GM18861 (cell line): ENCODE results near the gene METRN.

Source experiments
- ATAC-seq: cut with Tn5 transposase; IDR thresholded peaks from one replicate; pipeline ENCODE4 v1.9.1; 2021; ENCODE audit not compliant: unreplicated experiment

The METRN gene

DNA sequence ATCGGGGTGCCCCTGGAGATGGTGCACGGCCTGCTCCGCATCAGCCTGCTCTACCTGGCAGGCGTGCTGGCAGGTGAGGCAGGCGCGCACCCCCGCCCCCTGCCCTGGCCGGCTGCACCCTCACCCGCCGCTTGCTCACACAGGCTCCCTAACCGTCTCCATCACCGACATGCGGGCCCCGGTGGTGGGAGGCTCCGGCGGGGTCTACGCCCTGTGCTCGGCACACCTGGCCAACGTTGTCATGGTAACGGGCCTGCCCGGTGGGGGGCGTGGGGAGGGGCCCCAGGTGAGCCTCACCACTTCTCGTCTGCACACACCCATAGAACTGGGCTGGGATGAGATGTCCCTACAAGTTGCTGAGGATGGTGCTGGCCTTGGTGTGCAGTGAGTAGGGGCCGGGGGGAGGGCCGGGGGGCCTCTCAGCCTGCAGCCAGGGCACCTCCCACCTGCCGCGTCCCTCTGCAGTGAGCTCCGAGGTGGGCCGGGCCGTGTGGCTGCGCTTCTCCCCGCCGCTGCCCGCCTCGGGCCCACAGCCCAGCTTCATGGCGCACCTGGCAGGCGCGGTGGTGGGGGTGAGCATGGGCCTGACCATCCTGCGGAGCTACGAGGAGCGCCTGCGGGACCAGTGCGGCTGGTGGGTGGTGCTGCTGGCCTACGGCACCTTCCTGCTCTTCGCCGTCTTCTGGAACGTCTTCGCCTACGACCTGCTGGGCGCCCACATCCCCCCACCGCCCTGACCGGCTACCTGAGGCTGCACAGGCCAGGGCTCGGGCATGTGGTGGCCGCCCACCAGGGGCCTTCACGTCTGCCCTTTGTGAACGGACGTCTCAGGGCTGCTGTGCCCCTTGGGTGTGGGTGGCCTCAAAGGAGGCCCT, 37.4 kb upstream of the METRN start:
- ATAC-seq = no peak

DNA sequence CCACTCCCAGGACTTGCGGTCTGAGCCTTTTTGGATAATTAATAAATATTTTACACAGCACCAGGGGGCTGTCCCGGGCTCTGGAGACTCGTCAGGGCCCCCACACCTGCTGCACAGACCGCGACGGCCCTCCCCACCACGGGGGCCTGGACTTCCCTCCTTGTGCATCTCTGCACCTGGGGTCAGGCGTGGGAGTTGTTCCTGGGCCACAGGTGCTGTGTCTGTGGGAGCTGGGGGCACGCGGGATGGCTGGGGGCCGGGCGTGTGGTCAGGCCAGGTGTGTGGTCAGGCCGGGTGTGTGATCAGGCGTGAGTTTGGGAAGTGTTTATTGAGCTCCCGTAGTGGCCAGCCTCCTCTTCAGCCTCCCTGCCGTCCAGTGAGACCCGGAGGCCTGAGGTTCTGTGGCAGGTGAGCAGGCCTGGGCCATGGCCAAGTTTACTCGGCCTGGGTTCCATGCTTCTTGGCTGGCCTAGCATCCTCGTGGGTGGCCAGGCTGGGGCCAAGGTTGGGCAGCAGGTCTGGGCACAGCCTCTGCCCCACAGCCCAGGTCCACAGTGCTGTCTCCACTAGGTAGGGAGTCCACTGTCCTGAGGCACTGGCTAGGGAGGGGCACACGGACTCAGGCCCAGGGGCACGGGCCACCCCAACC, 36.6 kb upstream of the METRN start:
- no peak for ATAC-seq

DNA sequence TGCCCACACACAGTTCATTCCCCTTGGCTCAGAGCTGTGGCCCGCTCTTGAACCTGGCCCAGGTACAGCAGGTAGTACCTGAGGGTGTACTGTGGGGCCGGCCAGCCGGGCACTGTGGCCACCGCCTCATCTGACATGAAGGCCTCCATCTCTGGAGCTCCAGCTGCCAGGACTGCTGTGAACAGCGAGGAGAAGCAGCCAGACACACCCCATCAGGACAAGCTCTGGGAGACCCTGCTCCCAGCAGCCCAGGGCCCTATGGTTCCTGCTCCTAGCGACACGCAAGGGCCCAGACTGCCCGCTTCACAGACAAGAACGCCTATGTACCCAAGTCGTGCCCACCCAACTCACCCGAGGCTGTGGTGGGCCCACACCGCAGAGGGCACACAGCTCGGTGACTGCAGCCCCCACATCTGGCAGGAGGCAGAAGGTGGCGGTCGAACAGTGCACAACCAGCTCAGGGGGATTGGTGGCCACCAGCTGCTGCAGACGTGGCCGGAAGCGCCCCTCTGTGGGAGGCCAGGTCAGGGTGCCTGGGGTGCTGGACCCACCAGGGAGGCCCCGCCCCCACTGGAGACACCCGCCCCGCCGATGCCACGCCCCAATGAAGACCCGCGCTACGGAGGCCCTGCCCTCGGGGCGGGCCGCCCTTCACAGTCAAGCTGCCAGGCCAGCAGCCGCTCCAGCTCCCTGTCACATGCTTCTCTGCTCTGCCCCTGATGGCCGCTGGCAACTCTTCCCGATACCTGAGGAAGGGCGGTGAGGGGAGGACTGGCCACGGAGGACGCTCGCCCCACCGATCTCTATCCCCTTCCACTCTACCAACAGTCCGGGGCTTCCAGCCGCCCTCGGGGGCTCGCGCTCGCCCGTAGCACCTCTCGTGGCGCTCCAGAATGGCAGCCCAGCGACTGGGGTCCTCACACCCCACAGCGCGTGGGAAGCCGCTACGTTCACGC, 35.8 kb upstream of the METRN start:
- ATAC-seq = no peak

DNA sequence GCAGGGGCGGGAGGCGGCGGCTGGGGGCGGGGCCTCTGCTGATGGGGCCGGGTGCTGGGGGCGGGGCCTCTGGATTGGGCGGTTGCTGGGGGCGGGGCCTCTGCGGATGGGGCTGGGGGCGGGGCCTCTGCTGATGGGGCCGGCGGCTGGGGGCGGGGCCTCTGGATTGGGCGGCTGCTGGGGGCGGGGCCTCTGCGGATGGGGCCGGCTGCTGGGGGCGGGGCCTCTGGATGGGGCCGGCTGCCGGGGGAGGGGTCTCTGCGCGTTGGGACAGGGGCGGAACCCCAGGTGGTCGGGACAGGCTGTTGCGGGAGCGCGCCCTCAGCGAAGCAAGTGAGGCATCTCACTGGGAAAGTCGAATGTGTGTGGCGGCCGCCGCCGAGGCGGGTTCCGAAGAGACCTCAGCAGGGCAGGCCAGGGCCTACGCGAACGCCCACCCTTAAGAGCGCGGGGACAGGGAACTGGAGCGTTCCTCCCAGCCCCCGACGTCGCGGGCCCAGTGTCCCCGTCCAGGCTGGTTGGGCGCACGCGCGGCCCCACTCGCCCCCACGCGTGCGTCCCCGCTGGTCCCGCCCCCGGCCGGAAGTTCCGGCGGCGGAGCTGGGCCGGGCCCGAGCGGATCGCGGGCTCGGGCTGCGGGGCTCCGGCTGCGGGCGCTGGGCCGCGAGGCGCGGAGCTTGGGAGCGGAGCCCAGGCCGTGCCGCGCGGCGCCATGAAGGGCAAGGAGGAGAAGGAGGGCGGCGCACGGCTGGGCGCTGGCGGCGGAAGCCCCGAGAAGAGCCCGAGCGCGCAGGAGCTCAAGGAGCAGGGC, 34.9 kb upstream of the METRN start, which contains the start of gene STUB1:
TSS of gene STUB1 (plus strand) at position 597 of the 811 bp plus-strand sequence. CDS start at position 713, 116 bp downstream.
- ATAC-seq = no peak

DNA sequence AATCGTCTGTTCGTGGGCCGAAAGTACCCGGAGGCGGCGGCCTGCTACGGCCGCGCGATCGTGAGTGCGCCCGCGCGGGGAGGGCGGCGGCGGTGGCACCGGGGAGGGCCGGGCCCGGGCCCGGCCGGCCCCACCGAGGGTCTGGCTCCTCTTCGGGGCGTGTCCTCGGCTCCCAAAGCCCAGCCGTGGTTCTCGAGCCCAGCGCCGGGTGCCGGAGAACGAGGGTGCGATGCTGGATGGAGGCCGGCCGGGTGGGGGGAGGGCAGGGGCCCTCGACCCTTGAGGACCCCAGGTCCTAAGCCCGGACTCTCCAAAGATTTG, 34.3 kb upstream of the METRN start:
- no peak for ATAC-seq

DNA sequence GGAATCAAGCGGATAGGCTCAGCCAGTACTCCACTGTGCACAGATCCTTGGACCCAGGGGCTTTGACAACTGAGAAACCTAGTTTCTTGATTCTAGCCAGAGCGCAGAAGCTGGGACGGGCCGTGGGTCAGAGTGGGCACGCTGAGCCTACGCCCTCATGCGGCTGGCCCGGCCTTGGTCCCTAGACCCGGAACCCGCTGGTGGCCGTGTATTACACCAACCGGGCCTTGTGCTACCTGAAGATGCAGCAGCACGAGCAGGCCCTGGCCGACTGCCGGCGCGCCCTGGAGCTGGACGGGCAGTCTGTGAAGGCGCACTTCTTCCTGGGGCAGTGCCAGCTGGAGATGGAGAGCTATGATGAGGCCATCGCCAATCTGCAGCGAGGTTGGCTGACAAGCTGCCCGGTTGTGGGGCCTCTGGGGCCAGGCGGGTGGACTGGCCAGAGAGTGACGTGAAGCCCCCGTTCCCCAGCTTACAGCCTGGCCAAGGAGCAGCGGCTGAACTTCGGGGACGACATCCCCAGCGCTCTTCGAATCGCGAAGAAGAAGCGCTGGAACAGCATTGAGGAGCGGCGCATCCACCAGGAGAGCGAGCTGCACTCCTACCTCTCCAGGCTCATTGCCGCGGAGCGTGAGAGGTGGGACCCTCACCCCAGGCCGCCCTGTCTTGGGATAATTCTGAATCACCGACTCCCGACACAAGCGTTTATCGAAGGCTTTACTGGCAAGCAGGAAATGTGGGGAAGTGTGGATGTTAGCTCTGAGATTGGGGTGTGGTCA, 33.8 kb upstream of the METRN start:
- no peak for ATAC-seq

DNA sequence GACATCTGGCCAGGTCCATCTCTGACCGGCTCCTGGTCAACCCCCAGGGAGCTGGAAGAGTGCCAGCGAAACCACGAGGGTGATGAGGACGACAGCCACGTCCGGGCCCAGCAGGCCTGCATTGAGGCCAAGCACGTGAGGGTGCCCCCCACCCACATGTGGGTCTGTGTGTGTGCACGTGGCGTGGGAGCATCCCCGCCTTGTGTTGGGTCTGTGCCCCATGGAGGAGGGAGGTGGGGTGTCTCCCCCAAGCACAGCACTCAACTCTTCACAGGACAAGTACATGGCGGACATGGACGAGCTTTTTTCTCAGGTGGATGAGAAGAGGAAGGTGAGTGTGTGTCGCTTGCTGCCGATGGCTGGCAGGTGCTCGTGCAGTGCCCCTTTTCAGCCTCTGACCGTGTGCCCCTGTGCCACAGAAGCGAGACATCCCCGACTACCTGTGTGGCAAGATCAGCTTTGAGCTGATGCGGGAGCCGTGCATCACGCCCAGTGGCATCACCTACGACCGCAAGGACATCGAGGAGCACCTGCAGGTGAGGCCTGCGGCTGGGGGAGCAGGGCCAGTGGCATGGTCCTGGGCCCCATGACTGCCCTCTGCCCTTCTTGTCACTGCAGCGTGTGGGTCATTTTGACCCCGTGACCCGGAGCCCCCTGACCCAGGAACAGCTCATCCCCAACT, 33.0 kb upstream of the METRN start:
- ATAC-seq = no peak

DNA sequence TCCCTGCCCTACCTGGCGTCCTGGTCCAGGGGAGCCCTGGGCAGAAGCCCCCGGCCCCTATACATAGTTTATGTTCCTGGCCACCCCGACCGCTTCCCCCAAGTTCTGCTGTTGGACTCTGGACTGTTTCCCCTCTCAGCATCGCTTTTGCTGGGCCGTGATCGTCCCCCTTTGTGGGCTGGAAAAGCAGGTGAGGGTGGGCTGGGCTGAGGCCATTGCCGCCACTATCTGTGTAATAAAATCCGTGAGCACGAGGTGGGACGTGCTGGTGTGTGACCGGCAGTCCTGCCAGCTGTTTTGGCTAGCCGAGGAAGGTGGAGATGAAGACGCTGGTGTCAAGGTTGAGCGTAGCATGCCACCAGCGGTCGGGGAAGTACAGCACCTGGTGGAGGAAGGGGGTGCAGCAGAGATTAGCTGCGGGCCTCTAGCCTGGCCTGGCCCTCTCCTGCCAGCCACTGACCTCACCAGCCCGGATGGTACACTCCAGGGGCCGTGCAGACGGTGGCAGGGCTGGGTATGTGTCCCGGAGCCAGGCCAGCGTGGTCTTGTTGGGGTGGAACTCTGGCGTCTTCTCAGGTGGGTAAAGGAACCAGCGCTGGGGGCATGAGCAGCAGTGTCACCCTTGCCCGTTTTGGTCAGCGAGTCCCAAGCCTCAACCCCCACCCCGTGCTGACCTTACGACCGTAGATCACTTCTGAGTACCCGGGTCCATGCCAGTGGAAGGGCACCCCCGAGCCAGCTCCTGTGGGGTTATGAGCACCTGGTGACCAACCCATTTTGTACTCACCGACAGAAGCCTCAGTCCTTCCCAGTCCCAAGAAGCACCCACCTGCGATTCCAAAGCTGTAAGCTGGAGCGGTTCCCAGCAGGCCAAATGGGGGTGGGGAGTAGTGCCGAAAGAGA, 32.2 kb upstream of the METRN start:
- ATAC-seq = no peak

DNA sequence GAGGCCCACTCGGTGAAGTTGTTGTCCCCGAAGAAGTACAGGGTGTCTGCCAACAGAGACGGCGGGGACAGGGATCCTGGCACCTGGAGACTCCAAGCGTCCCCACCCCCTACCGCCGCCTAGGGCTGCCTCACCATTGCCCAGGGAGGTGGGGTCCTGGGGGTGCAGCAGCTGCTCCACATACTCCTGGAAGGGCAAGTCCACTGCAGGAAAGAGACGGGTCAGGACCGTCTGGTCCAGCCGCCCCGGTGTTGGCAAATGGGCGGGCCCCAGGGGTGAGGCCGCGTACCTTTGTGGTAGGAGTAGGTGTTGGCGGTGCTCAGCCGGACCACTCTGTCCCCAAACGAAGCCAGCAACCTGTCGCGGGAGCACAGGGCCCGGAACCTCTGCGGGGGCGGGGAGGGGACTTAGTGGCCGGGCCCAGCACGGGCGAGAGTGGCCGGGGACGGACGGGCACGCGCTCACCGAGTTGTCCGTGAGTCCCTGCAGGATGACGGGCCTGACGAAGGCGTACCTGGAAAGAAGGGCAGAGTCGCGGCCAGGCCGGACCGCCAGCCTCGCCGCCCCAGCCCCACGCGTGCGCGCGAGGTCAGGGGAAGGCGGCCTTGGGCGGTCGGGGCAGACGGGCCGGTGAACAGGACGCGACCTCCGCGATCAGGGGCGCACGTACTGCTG, 31.4 kb upstream of the METRN start:
- no peak for ATAC-seq

DNA sequence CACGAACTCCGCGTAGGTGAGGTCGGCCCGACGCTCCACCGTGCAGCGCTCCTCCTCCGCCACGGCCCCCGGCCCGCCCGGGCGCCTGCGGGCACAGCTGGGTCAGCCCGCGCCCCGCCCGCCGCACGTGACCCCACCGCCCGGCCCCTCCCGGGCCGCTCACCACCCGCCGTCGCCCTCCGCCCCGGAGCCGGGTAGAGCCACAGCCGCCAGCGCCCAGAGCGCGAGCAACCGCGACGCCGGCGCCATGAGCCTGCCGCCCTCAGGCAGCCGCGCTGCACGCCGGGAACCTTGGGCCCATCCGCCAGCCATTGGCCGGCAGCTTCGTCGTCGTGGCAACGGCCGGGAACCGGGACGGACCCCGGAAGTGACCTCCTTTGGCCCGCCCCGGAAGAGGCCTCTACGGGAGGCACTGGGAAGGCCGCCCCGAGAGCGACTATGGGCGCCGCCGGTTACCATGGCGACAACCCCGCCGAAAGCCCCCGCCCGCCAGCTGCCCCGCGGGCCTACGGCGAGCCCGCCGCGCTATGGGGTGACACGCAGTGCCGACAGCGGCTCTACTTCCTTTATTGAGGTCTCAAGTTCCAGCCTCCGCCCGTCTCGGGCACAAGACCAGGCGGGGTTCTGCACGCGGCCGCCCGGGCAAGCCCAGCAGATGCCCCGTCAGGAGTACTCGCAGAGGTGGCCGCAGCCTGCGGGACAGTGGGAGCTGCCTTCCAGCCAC, 30.7 kb upstream of the METRN start, which contains the start of gene JMJD8:
TSS of gene JMJD8 (minus strand) at position 264 of the 724 bp plus-strand sequence. CDS start at position 249, 15 bp downstream.
- peak; percentile 53 for ATAC-seq

DNA sequence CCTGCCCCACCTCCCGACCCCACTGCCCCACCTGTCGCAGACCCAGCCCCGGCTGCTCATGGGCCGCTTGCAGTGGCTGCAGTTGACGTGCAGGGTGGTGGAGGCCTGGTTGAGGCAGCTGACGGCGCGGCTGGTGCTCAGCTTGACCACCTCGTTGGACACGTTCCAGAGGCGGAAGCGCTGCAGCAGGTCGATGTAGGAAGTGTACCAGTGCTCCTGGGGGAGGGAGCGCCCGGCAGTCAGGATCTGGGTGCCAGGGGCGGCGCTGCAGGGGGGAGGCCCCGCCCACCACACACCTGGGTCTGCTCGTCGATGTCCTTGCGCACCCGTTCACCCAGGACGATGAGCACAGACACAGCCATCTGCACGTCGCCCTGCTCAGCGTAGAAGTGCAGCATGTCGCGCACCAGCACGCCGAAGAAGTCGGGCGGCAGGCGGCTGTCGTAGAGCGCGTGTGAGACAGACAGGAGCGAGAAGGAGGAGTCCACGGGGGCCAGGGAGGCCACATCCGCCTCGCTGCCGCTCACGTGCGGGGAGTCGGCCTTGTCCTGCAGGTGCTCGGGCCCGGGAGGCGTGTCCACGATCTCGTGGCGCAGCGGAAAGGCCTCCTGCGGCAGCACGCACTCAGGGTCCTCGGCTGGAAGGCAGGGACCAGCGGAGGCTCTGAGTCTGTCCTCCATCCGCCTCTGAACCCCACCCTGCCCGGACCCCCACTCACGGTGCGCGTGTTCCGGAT, 29.8 kb upstream of the METRN start:
- no peak for ATAC-seq

DNA sequence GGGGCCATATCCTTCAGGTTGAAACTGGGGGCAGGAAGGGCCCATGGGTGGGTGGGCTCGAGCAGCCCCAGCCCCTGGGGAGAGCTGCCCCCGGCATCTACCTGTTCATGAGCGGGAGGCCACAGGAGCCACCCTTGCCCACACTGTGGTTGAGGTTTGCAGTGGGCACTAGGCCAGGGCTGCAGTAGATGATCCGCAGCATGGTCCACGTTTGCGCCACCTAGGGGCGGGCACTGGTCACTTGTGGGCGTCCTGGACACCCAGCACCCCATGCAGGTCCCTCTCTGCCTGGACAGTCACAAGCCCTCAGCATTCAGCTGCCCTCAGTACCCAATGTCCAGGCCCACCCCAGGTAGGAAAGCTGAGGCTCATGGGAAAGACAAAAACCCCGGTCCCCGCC, 29.0 kb upstream of the METRN start:
- ATAC-seq = no peak

DNA sequence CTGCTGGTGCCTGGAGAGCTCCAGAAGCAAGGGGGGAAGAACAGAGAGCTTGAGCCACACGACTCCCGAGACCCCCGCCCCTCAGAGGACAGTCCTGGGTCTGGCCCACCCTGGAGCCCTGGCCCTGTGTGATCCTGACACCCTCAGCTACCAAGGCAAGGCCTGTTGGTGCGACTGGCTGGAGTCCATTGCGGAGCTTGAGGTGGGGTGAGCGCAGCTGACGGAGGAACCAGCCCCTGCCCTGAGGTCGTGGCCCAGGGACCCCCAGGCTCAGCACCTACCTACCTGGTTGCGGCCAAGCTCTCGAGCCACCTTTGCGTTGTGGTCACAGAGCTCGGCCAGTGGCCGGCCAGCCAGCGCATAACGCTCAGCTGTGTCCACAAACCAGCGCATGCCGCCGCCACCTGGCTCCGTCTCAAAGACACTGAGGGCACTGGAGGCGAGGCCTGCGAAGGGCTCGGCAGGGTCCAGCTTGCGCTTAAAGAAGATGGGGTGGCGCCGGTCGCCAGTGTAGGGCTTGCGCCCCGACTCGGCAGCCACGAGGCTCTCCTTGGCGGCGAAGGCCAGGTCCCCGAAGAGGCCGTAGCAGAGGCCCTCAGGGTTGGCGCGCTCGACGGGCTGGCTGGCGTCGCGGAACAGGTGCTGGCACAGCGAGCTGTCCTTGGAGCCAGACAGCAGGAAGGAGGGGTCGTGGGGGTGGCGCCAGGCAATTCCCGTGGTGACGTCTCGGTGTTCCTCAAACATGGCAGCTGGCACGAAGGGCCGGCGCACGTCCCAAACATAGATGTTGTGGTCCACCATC, 28.3 kb upstream of the METRN start:
- no peak for ATAC-seq

DNA sequence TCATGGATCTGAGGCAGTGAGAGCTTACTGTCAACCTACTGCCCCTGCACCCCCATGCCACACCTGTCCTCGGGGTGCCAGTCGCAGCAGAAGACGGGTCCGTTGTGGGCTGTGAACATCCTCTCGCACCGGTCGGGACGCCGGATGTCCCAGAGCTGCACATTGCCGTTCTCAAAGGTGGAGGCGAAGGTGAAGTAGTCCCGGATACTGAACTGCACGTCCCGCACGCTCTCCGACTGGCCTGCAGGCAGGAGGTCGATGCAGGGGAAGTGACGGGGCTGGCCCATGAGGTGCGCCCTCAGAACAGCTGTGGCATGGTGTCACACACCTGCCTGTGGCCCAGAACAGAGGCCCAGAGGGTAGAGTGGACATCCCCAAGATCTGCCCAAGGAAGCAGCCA, 27.4 kb upstream of the METRN start:
- no peak for ATAC-seq

DNA sequence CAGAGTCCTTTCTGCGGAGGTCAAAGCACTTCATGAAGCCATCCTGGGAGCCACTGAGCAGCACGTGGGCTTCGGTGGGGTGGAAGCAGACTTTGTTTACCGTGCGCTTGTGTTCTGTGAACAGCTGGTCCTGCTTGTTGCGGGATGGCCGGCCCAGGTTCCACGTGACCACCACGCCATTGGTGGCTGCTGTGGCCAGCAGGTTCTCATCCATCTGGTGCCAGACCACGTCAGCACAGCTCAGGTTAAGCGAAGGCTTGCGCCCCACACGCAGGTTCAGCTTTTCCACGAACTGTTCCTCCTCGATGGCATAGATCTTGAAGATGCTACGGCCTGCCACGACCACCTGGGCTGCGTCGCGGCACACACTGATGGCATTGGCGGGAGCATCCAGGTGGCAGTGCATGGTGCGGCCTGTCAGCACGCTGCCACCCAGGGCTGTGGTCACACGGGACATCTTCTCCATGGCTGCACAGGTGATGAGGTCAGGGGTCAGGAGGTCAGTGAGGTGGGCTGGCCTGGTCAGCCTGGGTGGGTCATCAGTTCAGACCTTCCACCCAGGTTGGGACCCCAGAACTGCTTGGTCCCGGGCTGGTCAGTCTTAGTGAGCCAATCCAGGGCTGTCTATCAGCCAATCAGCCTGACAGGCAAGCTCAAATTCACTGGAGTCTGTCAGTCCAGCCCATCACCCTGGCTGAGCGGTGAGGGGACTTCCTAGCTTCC, 25.6 kb upstream of the METRN start:
- ATAC-seq = no peak
